DND-41 (cell line): Measurements from ENCODE around the gene ZBP1.

Source experiments
- CTCF ChIP-seq: IDR thresholded peaks from 2 replicates; pipeline ENCODE4 v1.5.1; 2012; ENCODE audit warnings: borderline replicate concordance, low read length, moderate library complexity, mild to moderate bottlenecking; ENCODE audit not compliant: poor library complexity, severe bottlenecking; ENCODE audit errors: extremely low read depth
- EZH2 ChIP-seq: IDR thresholded peaks from 3 replicates; pipeline ENCODE4 v1.6.1; 2012; ENCODE audit warnings: borderline replicate concordance, low read depth, mild to moderate bottlenecking, moderate library complexity, low read length, inconsistent platforms; ENCODE audit not compliant: severe bottlenecking

- no peak for TF ChIP-seq CTCF
- no peak for TF ChIP-seq EZH2
Measured at GRCh38 chr20:57663681-57664451, 43.6 kb upstream of the ZBP1 start.
